ENCODE data around the gene ADAT1. TPM values are rescaled to one million over a fixed set of nuclear protein-coding genes. Genes with fewer than 3 reads are reported as not detected.

The ADAT1 gene
- total and polyA plus RNA-seq, 10 of the 15 experiments (the other 5 are each of a cell fraction or from before 2014, with no cell fraction given) = 26.2 to 77.4 (median 55.8) TPM

GRCh38 chr16:75555707-75556430 lies 67.2 kb downstream of the ADAT1 start, which contains the start of gene TMEM231 (continued):
- TF ChIP-seq CEBPB (IDR thresholded peaks at IDR 0.05; ENCODE audit: borderline replicate concordance in 1 of 2, low read depth in 2 of 2, low read length in 2 of 2) (no peak), E2F8 (IDR thresholded peaks at IDR 0.05; ENCODE audit: low read depth, partially characterized antibody) (no peak), BCL11A (IDR thresholded peaks at IDR 0.05; ENCODE audit: low read depth, low read length) (no peak), TCF3 (IDR thresholded peaks at IDR 0.05; ENCODE audit: borderline replicate concordance, insufficient read depth, low read depth, low read length) (no peak), NFIC (IDR thresholded peaks at IDR 0.05; ENCODE audit: low read depth, low read length) (no peak), NR2F1 (conservative IDR thresholded peaks at IDR 0.05) (no peak), MEF2B (IDR thresholded peaks at IDR 0.05; ENCODE audit: partially characterized antibody, poor library complexity, severe bottlenecking) (peak; percentile 60), RBBP5 (conservative IDR thresholded peaks at IDR 0.05) (no peak), GATAD2B (conservative IDR thresholded peaks at IDR 0.05; ENCODE audit: low read depth) (0 out of 2 replicates have a peak, but pooled peaks have one; percentile 37), ZZZ3 (IDR thresholded peaks at IDR 0.05; ENCODE audit: control insufficient read depth, insufficient read length, low read depth) (no peak), BCL3 (IDR thresholded peaks at IDR 0.05; ENCODE audit: borderline replicate concordance, insufficient read depth, low read depth, low read length, poor library complexity, severe bottlenecking) (no peak), RCOR1 (conservative IDR thresholded peaks at IDR 0.05; ENCODE audit: low read depth, low read length) (no peak), MYB (IDR thresholded peaks at IDR 0.05; ENCODE audit: borderline replicate concordance, low read depth, low read length) (no peak), ASH2L (IDR thresholded peaks at IDR 0.05; ENCODE audit: borderline replicate concordance, low read depth) (no peak), KLF5 (IDR thresholded peaks at IDR 0.05; ENCODE audit: partially characterized antibody) (no peak), ZNF24 (IDR thresholded peaks at IDR 0.05) (no peak), STAT3 (IDR thresholded peaks at IDR 0.05; ENCODE audit: low read depth, low read length) (no peak), ZNF217 (IDR thresholded peaks at IDR 0.05) (no peak), TBL1XR1 (IDR thresholded peaks at IDR 0.05; ENCODE audit: low read depth, low read length) (no peak), LARP7 (IDR thresholded peaks at IDR 0.05) (peak; percentile 84; the same call in 1 of the 2 replicates), TCF7 (IDR thresholded peaks at IDR 0.05; ENCODE audit: borderline replicate concordance) (no peak)
- TF ChIP-seq, protein P1, sequence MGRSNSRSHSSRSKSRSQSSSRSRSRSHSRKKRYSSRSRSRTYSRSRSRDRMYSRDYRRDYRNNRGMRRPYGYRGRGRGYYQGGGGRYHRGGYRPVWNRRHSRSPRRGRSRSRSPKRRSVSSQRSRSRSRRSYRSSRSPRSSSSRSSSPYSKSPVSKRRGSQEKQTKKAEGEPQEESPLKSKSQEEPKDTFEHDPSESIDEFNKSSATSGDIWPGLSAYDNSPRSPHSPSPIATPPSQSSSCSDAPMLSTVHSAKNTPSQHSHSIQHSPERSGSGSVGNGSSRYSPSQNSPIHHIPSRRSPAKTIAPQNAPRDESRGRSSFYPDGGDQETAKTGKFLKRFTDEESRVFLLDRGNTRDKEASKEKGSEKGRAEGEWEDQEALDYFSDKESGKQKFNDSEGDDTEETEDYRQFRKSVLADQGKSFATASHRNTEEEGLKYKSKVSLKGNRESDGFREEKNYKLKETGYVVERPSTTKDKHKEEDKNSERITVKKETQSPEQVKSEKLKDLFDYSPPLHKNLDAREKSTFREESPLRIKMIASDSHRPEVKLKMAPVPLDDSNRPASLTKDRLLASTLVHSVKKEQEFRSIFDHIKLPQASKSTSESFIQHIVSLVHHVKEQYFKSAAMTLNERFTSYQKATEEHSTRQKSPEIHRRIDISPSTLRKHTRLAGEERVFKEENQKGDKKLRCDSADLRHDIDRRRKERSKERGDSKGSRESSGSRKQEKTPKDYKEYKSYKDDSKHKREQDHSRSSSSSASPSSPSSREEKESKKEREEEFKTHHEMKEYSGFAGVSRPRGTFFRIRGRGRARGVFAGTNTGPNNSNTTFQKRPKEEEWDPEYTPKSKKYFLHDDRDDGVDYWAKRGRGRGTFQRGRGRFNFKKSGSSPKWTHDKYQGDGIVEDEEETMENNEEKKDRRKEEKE (IDR thresholded peaks at IDR 0.05) = no peak
- TF ChIP-seq, protein P2, sequence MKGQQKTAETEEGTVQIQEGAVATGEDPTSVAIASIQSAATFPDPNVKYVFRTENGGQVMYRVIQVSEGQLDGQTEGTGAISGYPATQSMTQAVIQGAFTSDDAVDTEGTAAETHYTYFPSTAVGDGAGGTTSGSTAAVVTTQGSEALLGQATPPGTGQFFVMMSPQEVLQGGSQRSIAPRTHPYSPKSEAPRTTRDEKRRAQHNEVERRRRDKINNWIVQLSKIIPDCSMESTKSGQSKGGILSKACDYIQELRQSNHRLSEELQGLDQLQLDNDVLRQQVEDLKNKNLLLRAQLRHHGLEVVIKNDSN (IDR thresholded peaks at IDR 0.05; ENCODE audit: borderline replicate concordance, extremely low read length, insufficient read depth, low read depth, low read length) = no peak

Data from GM12878 (cell line).